Lower lobe of right lung (tissue), 2 donors: ENCODE data around the gene CD248. TPM values are rescaled to one million over a fixed set of nuclear protein-coding genes. Genes with fewer than 3 reads are reported as not detected.
A peak's percentile ranks its signal among the peaks of the same experiment; 100 is the strongest.

Experiments used
- ATAC-seq, 2 donors: fragments of 200-7000 bp; cut with Tn5 transposase; one replicate each; pipeline ENCODE4 v1.9.1; 2020 to 2022; ENCODE audit warnings: mild to moderate bottlenecking in 2 of 2, moderate library complexity in 2 of 2
- DNase-seq: peaks from one replicate; pipeline ENCODE4 v3.0.0-alpha.2; 2020
- H3K27ac ChIP-seq: fragments of 200-600 bp; one replicate; pipeline ENCODE4 v1.8.0; 2022
- H3K27me3 ChIP-seq: fragments of 200-600 bp; one replicate; pipeline ENCODE4 v1.8.0; 2022; ENCODE audit warnings: low read depth
- H3K36me3 ChIP-seq: fragments of 200-600 bp; one replicate; pipeline ENCODE4 v1.8.0; 2022; ENCODE audit warnings: mild to moderate bottlenecking
- H3K4me1 ChIP-seq: fragments of 200-600 bp; one replicate; pipeline ENCODE4 v1.8.0; 2022
- H3K4me3 ChIP-seq: fragments of 200-600 bp; one replicate; pipeline ENCODE4 v1.8.0; 2022; ENCODE audit warnings: mild to moderate bottlenecking
- H3K9me3 ChIP-seq: fragments of 200-600 bp; one replicate; pipeline ENCODE4 v1.8.0; 2022
- intact Hi-C: fragments of 100-400 bp; cut with DNase I; formaldehyde crosslinking; loops from one replicate; pipeline ENCODE4 v1.11.0; 2022
- total RNA-seq: library from RNA; stranded (reverse); fragmentation: NEBNext Ultra II Directional; extraction: Animal tissue kit (Norgen Biotek cat#: 25700); gene quantifications from one replicate; pipeline ENCODE4 v1.2.1, GENCODE V29; 2021
- TF ChIP-seq, protein P1 (sequence below): fragments of 200-600 bp; IDR thresholded peaks from one replicate; pipeline ENCODE4 v1.8.0; 2022; ENCODE audit warnings: antibody characterized with exemption, mild to moderate bottlenecking
- donor health status: DM: no; HTN: yes; CAD: no; lungs with severe emphysema.

CD248 gene
- total RNA-seq, 1 donor from 2014 or later = 28.7 TPM

DNA sequence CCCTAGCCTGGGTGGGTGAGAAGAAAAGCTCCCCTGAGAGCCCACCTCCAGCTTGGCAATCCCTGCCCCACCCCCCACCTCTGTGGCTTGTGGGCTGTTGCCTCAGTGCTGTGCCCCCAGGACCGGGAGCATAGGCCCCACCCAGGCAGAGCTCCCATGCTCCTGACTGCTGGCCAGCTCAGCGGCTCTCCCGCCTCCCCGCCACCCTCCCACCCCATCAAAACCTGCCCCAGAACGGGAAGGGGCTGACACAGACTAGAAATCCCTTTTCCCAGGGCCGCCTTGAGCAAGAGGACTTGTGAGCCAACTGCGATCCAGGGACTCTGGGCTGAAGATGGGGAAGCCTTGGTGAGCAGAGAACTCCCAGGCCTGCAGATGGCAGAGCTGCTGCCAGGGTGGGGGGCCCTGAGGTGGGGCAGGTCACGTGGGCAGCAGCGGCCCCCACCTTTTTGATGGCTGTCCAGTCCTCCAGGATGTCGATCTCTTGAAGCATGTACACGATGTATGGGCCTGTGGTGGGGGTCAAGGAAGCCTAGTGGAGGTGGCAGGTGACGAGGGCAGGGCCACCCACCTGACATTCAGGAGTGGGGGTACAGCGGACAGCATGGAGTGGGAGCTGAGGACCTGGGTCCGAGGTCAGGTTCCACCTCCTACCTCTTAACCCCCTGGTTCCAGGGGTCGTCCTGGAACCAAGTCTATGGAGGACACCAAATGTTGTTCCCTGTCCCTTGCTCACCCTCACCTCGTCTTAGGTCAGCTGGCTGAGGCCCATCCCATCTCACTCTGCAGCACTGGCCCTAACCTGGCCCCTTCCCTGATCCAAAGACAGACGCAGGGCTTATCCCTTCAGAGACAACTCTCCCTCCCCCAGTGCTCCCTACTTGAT lies 21.7 kb upstream of the CD248 start:
- H3K4me1 ChIP-seq = peaks cover 35% of the 10 kb centered on the region
- H3K36me3 ChIP-seq = peaks cover 61% of the 10 kb centered on the region
- ATAC-seq = no peak
- DNase-seq = peak; percentile 42
- intact Hi-C loops = no loop called here
- H3K27me3 ChIP-seq = no peaks in the 10 kb centered on the region
- TF ChIP-seq, protein P1, sequence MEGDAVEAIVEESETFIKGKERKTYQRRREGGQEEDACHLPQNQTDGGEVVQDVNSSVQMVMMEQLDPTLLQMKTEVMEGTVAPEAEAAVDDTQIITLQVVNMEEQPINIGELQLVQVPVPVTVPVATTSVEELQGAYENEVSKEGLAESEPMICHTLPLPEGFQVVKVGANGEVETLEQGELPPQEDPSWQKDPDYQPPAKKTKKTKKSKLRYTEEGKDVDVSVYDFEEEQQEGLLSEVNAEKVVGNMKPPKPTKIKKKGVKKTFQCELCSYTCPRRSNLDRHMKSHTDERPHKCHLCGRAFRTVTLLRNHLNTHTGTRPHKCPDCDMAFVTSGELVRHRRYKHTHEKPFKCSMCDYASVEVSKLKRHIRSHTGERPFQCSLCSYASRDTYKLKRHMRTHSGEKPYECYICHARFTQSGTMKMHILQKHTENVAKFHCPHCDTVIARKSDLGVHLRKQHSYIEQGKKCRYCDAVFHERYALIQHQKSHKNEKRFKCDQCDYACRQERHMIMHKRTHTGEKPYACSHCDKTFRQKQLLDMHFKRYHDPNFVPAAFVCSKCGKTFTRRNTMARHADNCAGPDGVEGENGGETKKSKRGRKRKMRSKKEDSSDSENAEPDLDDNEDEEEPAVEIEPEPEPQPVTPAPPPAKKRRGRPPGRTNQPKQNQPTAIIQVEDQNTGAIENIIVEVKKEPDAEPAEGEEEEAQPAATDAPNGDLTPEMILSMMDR = no peak
- H3K27ac ChIP-seq = no peak overlapping the region
- H3K4me3 ChIP-seq = no peak overlapping the region
- no peaks in the 10 kb centered on the region for H3K9me3 ChIP-seq

DNA sequence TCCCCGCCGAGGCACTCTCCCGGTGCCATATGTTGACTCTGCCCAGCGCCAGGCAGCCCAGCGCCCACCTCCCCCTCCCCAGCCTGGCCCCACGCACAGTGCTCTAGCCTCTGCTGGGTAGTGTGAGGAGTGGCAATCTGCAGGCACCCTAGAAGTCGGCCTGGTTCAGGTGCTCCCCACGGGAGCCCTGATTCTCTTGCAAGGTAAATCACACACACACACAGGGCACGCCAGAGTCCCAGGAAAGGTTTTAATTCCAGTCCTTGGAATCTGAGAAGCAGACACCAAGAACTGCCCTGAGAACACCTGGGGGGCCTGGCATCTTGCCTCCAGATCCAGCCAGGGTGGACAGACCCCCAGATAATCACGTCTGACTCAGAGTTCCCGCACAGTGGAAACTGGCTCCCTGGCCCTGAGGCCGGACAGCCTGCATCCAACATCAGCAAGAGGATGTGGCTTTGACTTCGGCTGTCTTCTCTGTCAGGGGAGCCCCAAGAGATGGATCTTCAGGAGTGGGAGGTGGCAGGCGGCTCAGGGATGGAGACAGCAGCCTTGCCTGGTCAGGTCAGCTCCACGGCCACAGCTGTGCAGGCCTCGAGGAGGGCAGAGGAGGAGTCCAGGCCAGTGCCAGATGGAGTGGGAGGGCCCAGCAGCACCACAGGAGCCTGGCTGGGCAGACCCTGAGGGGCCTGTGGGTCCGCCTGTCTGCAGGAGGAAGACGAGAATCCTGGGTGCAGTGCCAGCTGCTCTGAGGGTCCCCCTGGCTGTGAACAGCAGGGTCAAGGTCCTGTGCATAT lies 20.5 kb upstream of the CD248 start:
- DNase-seq (peak; percentile 46), ATAC-seq (no peak)
- Histone ChIP-seq H3K4me3 (no peak overlapping the region), H3K9me3 (no peaks in the 10 kb centered on the region), H3K36me3 (peaks cover 69% of the 10 kb centered on the region), H3K4me1 (peaks cover 29% of the 10 kb centered on the region), H3K27me3 (no peaks in the 10 kb centered on the region), H3K27ac (peak overlapping the region; percentile 82)
- intact Hi-C loops = no loop called here
- TF ChIP-seq, protein P1 = no peak

DNA sequence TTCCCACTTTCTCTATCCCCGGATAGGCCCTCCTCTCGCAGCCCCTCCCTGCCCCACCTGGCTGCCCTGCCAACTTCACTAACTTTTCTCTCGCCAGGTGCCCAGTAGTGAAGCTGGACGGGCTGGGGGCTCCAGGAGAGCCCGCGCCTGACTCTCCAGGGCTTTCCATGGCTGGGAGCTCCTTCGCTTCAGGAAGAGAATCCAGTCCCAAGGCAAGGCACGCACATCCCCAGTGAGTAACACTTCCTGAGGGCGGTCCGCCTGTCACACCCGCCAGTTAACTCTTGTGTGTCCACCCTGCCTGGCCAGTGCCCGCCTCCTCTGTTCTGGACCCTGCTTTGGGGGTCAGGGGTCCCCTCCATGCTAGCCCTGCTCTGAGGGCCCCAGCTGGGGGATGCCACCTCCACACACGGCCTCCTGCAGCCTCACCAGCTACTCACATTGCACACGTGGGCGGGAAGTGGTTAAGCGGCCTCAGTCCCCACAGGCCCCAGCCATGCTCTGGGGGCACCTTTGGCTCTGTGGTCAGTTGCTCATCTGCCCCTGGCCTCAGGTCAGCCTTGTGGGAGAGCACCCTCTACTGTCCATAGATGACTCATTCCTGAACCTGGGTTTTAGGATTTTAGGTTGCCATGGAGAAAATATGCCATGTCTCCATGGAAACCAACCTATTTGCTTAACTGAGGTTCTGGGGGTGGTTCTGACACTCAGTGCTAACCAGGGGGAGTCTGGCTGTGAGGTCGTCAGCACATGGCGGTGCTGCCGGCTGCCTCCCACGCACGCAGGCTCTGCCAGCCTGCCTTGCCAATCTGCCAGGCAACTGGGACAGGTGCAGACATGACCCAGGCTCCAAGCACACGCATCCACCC lies 19.6 kb upstream of the CD248 start, which contains the start of gene RIN1:
RIN1 (minus strand) TSS at position 201 of the 869 bp plus-strand sequence; CDS start at position 169, 32 bp downstream.
- peaks cover 64% of the 10 kb centered on the region for H3K36me3 ChIP-seq
- DNase-seq = peak; percentile 65

DNA sequence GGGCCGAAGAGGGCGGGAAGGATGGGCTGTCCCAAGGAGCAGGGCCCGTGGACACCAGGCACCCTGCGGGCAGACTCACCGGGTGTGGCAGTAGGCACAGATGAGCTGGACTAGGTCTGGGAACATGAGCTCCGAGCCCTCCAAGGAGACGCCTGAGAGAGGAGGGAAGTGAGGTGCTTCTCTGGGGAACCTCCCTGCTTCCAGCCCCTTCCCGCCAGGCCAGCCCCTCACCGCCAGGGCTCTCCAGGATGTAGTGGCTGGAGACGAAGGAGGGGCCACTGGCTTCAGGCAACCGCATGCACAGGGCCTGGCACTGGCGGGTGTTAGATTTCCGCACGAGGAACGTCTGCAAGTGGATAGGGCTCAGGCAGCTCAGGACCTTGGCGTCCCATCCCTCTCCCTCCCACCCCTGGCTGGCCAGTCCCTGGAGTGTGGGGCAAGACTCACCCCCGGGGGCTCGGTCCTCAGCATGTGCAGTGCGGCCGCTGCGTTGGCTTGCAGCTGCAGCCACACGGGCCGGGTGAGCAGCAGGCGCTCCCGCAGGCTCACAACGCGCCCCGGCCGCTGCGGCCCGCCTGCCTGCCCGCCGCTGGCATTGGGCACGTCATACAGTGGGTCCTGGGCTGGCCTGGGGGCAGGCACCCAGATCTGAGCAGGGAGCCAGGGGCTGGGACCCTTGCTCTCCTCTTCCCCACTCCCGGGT lies 18.8 kb upstream of the CD248 start:
- H3K9me3 ChIP-seq = no peaks in the 10 kb centered on the region
- TF ChIP-seq, protein P1 = no peak
- H3K4me1 ChIP-seq = peaks cover 29% of the 10 kb centered on the region
- ATAC-seq (peak; percentile 32 to 46), DNase-seq (peak; percentile 52)
- peaks cover 56% of the 10 kb centered on the region for H3K36me3 ChIP-seq
- H3K4me3 ChIP-seq = peak overlapping the region; percentile 63
- H3K27me3 ChIP-seq = no peaks in the 10 kb centered on the region
- H3K27ac ChIP-seq = peak overlapping the region; percentile 82
- intact Hi-C loops = no loop called here

More for the DNA sequence above, 19.6 kb upstream of the CD248 start, which contains the start of gene RIN1:
- intact Hi-C loops = no loop called here
- TF ChIP-seq, protein P1 = peak; percentile 22
- H3K4me1 ChIP-seq = peaks cover 29% of the 10 kb centered on the region
- H3K4me3 ChIP-seq = peak within 1 kb of the TSS; percentile 63
- ATAC-seq = peak; percentile 70 to 76
- no peaks in the 10 kb centered on the region for H3K9me3 ChIP-seq
- peak within 1 kb of the TSS; percentile 82 for H3K27ac ChIP-seq
- no peaks in the 10 kb centered on the region for H3K27me3 ChIP-seq
